CD4-positive, CD25-positive, alpha-beta regulatory T cell (primary cell): ENCODE measurements around the gene HK3. TPM values are rescaled to one million over a fixed set of nuclear protein-coding genes. Genes with fewer than 3 reads are reported as not detected.

Source experiments
- ATAC-seq, 2 donors: fragments of 150-1000 bp; cut with Tn5 transposase; one replicate each; pipeline ENCODE4 v1.10.0; 2021; ENCODE audit warnings: low read depth in 2 of 2, moderate number of reproducible peaks in 2 of 2, moderate library complexity in 1 of 2
- DNase-seq, 3 donors: peaks; one replicate each; pipeline versions ENCODE4 v3.0.0 to v3.0.0-alpha.2; 2012 to 2022; ENCODE audit warnings: mixed read lengths in 1 of 3
- H3K27ac ChIP-seq: one replicate; pipeline ENCODE4 v1.7.0; 2013; ENCODE audit warnings: mild to moderate bottlenecking, low read length; ENCODE audit not compliant: insufficient read depth, poor library complexity, severe bottlenecking
- H3K27me3 ChIP-seq: one replicate; pipeline ENCODE4 v1.7.0; 2013; ENCODE audit warnings: low read length; ENCODE audit not compliant: control insufficient read depth, insufficient read depth
- H3K36me3 ChIP-seq: one replicate; pipeline ENCODE4 v1.7.0; 2013; ENCODE audit warnings: mild to moderate bottlenecking, low read length, moderate library complexity; ENCODE audit not compliant: control insufficient read depth, insufficient read depth
- H3K4me1 ChIP-seq: 2 replicates; pipeline ENCODE4 v1.7.0; 2013; ENCODE audit warnings: mild to moderate bottlenecking, low read length; ENCODE audit not compliant: insufficient read depth, control insufficient read depth, poor library complexity, severe bottlenecking
- H3K4me3 ChIP-seq: one replicate; pipeline ENCODE4 v1.7.0; 2013; ENCODE audit warnings: low read depth, mild to moderate bottlenecking, low read length, moderate library complexity
- H3K9me3 ChIP-seq, 2 experiments: 1 replicate in 1 of 2; 2 replicates in 1 of 2; pipeline ENCODE4 v1.7.0; 2013; ENCODE audit warnings: low read length in 2 of 2, mild to moderate bottlenecking in 1 of 2, moderate library complexity in 1 of 2; ENCODE audit not compliant: control insufficient read depth in 2 of 2
- H3K27ac Mint-ChIP-seq, 3 donors: one replicate each; pipeline ENCODE4 v1.8.0; 2020 to 2022; ENCODE audit warnings: mild to moderate bottlenecking in 3 of 3, mixed read lengths in 3 of 3, moderate library complexity in 2 of 3
- H3K27me3 Mint-ChIP-seq: one replicate; pipeline ENCODE4 v1.8.0; 2022; ENCODE audit warnings: mild to moderate bottlenecking, mixed read lengths
- H3K36me3 Mint-ChIP-seq: one replicate; pipeline ENCODE4 v1.8.0; 2020; ENCODE audit warnings: mixed read lengths
- H3K4me1 Mint-ChIP-seq, 4 donors: one replicate each; pipeline ENCODE4 v1.8.0; 2020 to 2022; ENCODE audit warnings: mixed read lengths in 4 of 4, mild to moderate bottlenecking in 1 of 4
- H3K4me3 Mint-ChIP-seq, 4 donors: one replicate each; pipeline ENCODE4 v1.8.0; 2020 to 2022; ENCODE audit warnings: mild to moderate bottlenecking in 4 of 4, mixed read lengths in 4 of 4, moderate library complexity in 3 of 4
- H3K9me3 Mint-ChIP-seq, 7 donors: one replicate each; pipeline ENCODE4 v1.8.0; 2020 to 2022; ENCODE audit warnings: mixed read lengths in 7 of 7, mild to moderate bottlenecking in 3 of 7, moderate library complexity in 2 of 7
- polyA plus RNA-seq, 4 donors: library from polyadenylated mRNA; unstranded; fragments of 300-500 nt; fragmentation: Illumina TruSeq; gene quantifications; one replicate each; pipeline ENCODE4 v1.2.3, GENCODE V29; 2021
- total RNA-seq: library from RNA; stranded (reverse); gene quantifications from one replicate; pipeline ENCODE4 v1.2.3, GENCODE V29; 2022

Gene HK3
- total and polyA plus RNA-seq, 5 donors from 2014 or later, result 0.09 to 0.33 (median 0.23) TPM; not detected in 1

DNA sequence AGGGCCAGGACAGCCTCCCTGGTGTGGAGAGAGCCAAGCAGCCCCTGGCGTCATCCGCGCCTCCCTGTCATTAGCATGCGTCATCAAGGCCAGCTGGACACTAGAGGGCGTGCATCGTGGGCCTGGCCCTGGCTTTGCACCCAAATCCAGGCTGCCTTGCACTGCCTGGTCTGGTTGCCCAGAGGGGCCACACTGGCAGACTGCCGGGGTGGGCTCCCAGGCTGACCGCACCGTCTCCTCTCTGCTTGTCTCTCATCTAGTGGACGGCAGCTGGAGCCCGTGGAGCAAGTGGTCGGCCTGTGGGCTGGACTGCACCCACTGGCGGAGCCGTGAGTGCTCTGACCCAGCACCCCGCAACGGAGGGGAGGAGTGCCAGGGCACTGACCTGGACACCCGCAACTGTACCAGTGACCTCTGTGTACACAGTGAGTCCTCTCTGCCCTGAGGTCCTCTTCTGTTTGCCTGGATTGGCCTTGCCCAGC lies 29.0 kb downstream of the HK3 start:
- H3K9me3 Mint-ChIP-seq, result peaks cover 0 to 2% (median 0%) of the 10 kb centered on the region in 7 donors
- H3K4me1 ChIP-seq, result no peaks in the 10 kb centered on the region
- H3K27me3 ChIP-seq, result no peaks in the 10 kb centered on the region
- H3K27ac Mint-ChIP-seq, result no peak overlapping the region
- H3K4me3 ChIP-seq, result no peak overlapping the region
- no peaks in the 10 kb centered on the region for H3K9me3 ChIP-seq
- H3K27ac ChIP-seq, result no peak overlapping the region
- DNase-seq (no peak), ATAC-seq (no peak)
- H3K36me3 Mint-ChIP-seq, result no peaks in the 10 kb centered on the region
- peaks cover 13% of the 10 kb centered on the region for H3K27me3 Mint-ChIP-seq
- no peak overlapping the region for H3K4me3 Mint-ChIP-seq
- peaks cover 0 to 2% (median under 1%) of the 10 kb centered on the region in 4 donors for H3K4me1 Mint-ChIP-seq
- H3K36me3 ChIP-seq, result no peaks in the 10 kb centered on the region

DNA sequence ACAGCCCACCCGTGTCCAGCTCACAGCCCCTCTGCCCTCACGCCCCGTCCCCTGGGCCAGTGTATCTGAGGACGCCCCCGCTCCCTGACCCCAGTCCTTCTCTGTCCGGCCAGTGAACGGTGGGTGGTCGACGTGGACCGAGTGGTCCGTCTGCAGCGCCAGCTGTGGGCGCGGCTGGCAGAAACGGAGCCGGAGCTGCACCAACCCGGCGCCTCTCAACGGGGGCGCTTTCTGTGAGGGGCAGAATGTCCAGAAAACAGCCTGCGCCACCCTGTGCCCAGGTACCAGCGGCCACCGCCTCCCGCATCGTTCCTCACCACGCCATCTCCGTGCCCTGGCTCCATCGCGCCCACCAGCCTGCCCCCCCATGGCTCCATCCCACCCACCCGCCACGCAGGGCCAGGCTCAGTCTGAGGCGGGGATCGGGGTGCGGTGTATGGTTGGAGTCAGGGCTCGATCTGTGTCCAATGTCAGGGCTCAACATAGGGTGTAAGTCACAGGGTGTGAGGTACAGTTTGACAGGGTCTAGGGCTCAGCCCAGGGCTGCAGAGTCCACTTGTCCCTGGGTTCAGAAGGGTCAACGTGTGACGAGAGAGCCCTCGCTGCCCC lies 29.5 kb downstream of the HK3 start:
- Histone ChIP-seq H3K27me3 (no peaks in the 10 kb centered on the region), H3K36me3 (no peaks in the 10 kb centered on the region), H3K4me3 (no peak overlapping the region), H3K9me3 (no peaks in the 10 kb centered on the region), H3K27ac (no peak overlapping the region), H3K4me1 (no peaks in the 10 kb centered on the region)
- Mint-ChIP-seq H3K4me1 (peaks cover 0 to 2% (median 0%) of the 10 kb centered on the region in 4 donors), H3K27ac (no peak overlapping the region), H3K9me3 (peaks cover 0 to 2% (median 0%) of the 10 kb centered on the region in 7 donors), H3K36me3 (no peaks in the 10 kb centered on the region), H3K4me3 (no peak overlapping the region), H3K27me3 (peaks cover 13% of the 10 kb centered on the region)
- no peak for ATAC-seq
- DNase-seq, result no peak

DNA sequence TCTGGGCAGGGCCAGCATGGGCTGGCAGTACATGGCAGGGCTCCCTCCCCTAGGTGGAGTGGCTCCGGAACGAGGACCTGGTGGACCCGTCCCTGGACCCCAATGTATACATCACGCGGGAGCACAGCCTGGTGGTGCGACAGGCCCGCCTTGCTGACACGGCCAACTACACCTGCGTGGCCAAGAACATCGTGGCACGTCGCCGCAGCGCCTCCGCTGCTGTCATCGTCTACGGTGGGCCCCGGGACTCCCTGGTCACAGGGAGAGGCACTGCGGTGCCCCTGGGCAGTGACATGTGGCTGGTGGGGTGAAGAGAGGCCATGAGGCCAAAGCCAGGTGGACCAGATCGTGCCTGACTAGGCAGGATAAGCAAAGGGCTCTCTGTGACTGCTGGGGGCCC lies 30.4 kb downstream of the HK3 start:
- no peak overlapping the region for H3K4me3 Mint-ChIP-seq
- no peaks in the 10 kb centered on the region for H3K9me3 ChIP-seq

GRCh38 chr5:176868126-176868525 lies 31.0 kb downstream of the HK3 start:
- Mint-ChIP-seq H3K27ac (no peak overlapping the region), H3K27me3 (peaks cover 17% of the 10 kb centered on the region), H3K36me3 (no peaks in the 10 kb centered on the region), H3K4me1 (peaks cover 0 to 2% (median 0%) of the 10 kb centered on the region in 4 donors), H3K4me3 (no peak overlapping the region), H3K9me3 (peaks cover 0 to 2% (median 0%) of the 10 kb centered on the region in 7 donors)
- no peaks in the 10 kb centered on the region for H3K4me1 ChIP-seq
- H3K4me3 ChIP-seq, result no peak overlapping the region
- no peaks in the 10 kb centered on the region for H3K36me3 ChIP-seq
- H3K9me3 ChIP-seq, result no peaks in the 10 kb centered on the region
- no peak overlapping the region for H3K27ac ChIP-seq
- ATAC-seq, result no peak
- DNase-seq, result no peak
- no peaks in the 10 kb centered on the region for H3K27me3 ChIP-seq

More for the DNA sequence above, 30.4 kb downstream of the HK3 start:
- no peak overlapping the region for H3K27ac ChIP-seq
- Mint-ChIP-seq H3K4me1 (peaks cover 0 to 2% (median 0%) of the 10 kb centered on the region in 4 donors), H3K27me3 (peaks cover 13% of the 10 kb centered on the region), H3K9me3 (peaks cover 0 to 2% (median 0%) of the 10 kb centered on the region in 7 donors), H3K36me3 (no peaks in the 10 kb centered on the region), H3K27ac (no peak overlapping the region)
- no peaks in the 10 kb centered on the region for H3K27me3 ChIP-seq
- no peaks in the 10 kb centered on the region for H3K36me3 ChIP-seq
- H3K4me3 ChIP-seq, result no peak overlapping the region
- no peaks in the 10 kb centered on the region for H3K4me1 ChIP-seq
- DNase-seq (no peak), ATAC-seq (no peak)

- DNase-seq (no peak), ATAC-seq (no peak)
- peaks cover 0 to 2% (median 0%) of the 10 kb centered on the region in 7 donors for H3K9me3 Mint-ChIP-seq
- Histone ChIP-seq H3K27ac (no peak overlapping the region), H3K4me3 (no peak overlapping the region), H3K27me3 (no peaks in the 10 kb centered on the region), H3K36me3 (no peaks in the 10 kb centered on the region), H3K4me1 (no peaks in the 10 kb centered on the region), H3K9me3 (no peaks in the 10 kb centered on the region)
- H3K36me3 Mint-ChIP-seq, result no peaks in the 10 kb centered on the region
- H3K4me3 Mint-ChIP-seq, result no peak overlapping the region
- H3K27me3 Mint-ChIP-seq, result peaks cover 18% of the 10 kb centered on the region
- peaks cover 0 to 2% (median 0%) of the 10 kb centered on the region in 4 donors for H3K4me1 Mint-ChIP-seq
- peak overlapping the region in 1 of 3 donors; percentile 72 for H3K27ac Mint-ChIP-seq
These were observed 32.3 kb downstream of the HK3 start for GRCh38 chr5:176866707-176867310.

GRCh38 chr5:176865964-176866363 lies 33.2 kb downstream of the HK3 start:
- H3K9me3 ChIP-seq, result no peaks in the 10 kb centered on the region
- no peaks in the 10 kb centered on the region for H3K36me3 Mint-ChIP-seq
- H3K36me3 ChIP-seq, result no peaks in the 10 kb centered on the region
- no peaks in the 10 kb centered on the region for H3K27me3 ChIP-seq
- H3K27ac ChIP-seq, result no peak overlapping the region
- H3K9me3 Mint-ChIP-seq, result peaks cover 0 to 2% (median 0%) of the 10 kb centered on the region in 7 donors
- peaks cover 0 to 2% (median 0%) of the 10 kb centered on the region in 4 donors for H3K4me1 Mint-ChIP-seq
- no peak for DNase-seq
- no peak overlapping the region for H3K27ac Mint-ChIP-seq
- H3K27me3 Mint-ChIP-seq, result peaks cover 18% of the 10 kb centered on the region
- H3K4me3 ChIP-seq, result no peak overlapping the region
- no peaks in the 10 kb centered on the region for H3K4me1 ChIP-seq
- ATAC-seq, result no peak
- no peak overlapping the region for H3K4me3 Mint-ChIP-seq

- Histone ChIP-seq H3K27me3 (no peaks in the 10 kb centered on the region), H3K4me3 (no peak overlapping the region), H3K4me1 (no peaks in the 10 kb centered on the region), H3K27ac (no peak overlapping the region), H3K36me3 (no peaks in the 10 kb centered on the region), H3K9me3 (no peaks in the 10 kb centered on the region)
- Mint-ChIP-seq H3K27ac (no peak overlapping the region), H3K9me3 (no peaks in the 10 kb centered on the region), H3K4me1 (peaks cover 0 to 2% (median 0%) of the 10 kb centered on the region in 4 donors), H3K36me3 (no peaks in the 10 kb centered on the region), H3K27me3 (peaks cover 18% of the 10 kb centered on the region), H3K4me3 (no peak overlapping the region)
- DNase-seq, result no peak
- ATAC-seq, result no peak
These were observed 34.4 kb downstream of the HK3 start for GRCh38 chr5:176864755-176865154.

GRCh38 chr5:176863765-176864098 lies 35.4 kb downstream of the HK3 start:
- H3K36me3 Mint-ChIP-seq, result no peaks in the 10 kb centered on the region
- no peaks in the 10 kb centered on the region for H3K9me3 Mint-ChIP-seq
- Histone ChIP-seq H3K4me1 (no peaks in the 10 kb centered on the region), H3K4me3 (no peak overlapping the region), H3K27me3 (no peaks in the 10 kb centered on the region), H3K9me3 (no peaks in the 10 kb centered on the region), H3K36me3 (no peaks in the 10 kb centered on the region), H3K27ac (no peak overlapping the region)
- ATAC-seq (no peak), DNase-seq (no peak)
- peaks cover 0 to 2% (median 0%) of the 10 kb centered on the region in 4 donors for H3K4me1 Mint-ChIP-seq
- no peak overlapping the region for H3K4me3 Mint-ChIP-seq
- H3K27ac Mint-ChIP-seq, result no peak overlapping the region
- peaks cover 18% of the 10 kb centered on the region for H3K27me3 Mint-ChIP-seq
